ENCODE data around the gene KCP.

The KCP gene

DNA sequence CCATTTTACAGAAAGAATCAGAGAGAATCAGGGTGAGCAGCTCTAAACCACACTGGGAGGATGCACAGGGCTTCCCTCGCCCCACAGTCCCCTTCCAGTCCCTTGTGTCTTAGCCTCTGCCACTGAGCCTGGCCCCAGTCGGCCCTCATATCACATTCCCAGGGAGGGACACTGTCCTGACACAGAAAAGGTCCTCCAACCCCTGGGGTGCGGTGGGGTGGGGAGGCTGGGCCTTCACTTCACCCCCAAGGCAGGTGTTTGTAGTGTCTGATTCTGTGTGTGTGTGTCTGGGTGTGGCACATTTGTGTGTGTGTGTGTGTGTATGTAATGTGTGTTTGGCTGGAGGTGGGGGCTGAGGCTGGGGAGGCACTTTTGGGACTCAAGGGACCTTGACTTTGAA, 1.8 kb upstream of the KCP start:
- DNase-seq (ENCODE audit: low read depth, low spot score), result no peak
- Histone ChIP-seq H3K9me3 (ENCODE audit: low read depth, low read length) (no peaks in the 10 kb centered on the region), H3K36me3 (ENCODE audit: insufficient read depth, low read length) (no peaks in the 10 kb centered on the region), H3K4me3 (no peak overlapping the region), H3K9ac (ENCODE audit: insufficient read length) (no peak overlapping the region), H3K27ac (no peak overlapping the region)
- TF ChIP-seq EZH2 (IDR thresholded peaks at IDR 0.05), result no peak
- TF ChIP-seq FOXP2 (optimal IDR thresholded peaks at IDR 0.05; ENCODE audit: control extremely low read depth, extremely low read length, insufficient read depth), result no peak
- TF ChIP-seq POLR2AphosphoS5 (IDR thresholded peaks at IDR 0.05; ENCODE audit: borderline replicate concordance, low read depth, low read length), result no peak

GRCh38 chr7:128911423-128912031, 1.0 kb upstream of the KCP start:
- H3K9me3 ChIP-seq (ENCODE audit: low read depth, low read length), result no peaks in the 10 kb centered on the region
- no peak overlapping the region for H3K9ac ChIP-seq (ENCODE audit: insufficient read length)
- no peak overlapping the region for H3K4me3 ChIP-seq
- TF ChIP-seq FOXP2 (optimal IDR thresholded peaks at IDR 0.05; ENCODE audit: control extremely low read depth, extremely low read length, insufficient read depth) (no peak), POLR2AphosphoS5 (IDR thresholded peaks at IDR 0.05; ENCODE audit: borderline replicate concordance, low read depth, low read length) (no peak), EZH2 (IDR thresholded peaks at IDR 0.05) (no peak)
- no peaks in the 10 kb centered on the region for H3K36me3 ChIP-seq (ENCODE audit: insufficient read depth, low read length)
- no peak for DNase-seq (ENCODE audit: low read depth, low spot score)
- no peak overlapping the region for H3K27ac ChIP-seq

- H3K9ac ChIP-seq (ENCODE audit: insufficient read length), result no peak overlapping the region
- DNase-seq (ENCODE audit: low read depth, low spot score), result no peak
- H3K4me3 ChIP-seq, result peak overlapping the region; percentile 38; the same call in 1 of the 2 replicates
- H3K9me3 ChIP-seq (ENCODE audit: low read depth, low read length), result no peaks in the 10 kb centered on the region
- H3K27ac ChIP-seq, result no peak overlapping the region
- H3K36me3 ChIP-seq (ENCODE audit: insufficient read depth, low read length), result no peaks in the 10 kb centered on the region
- no peak for TF ChIP-seq EZH2 (IDR thresholded peaks at IDR 0.05)
- no peak for TF ChIP-seq POLR2AphosphoS5 (IDR thresholded peaks at IDR 0.05; ENCODE audit: borderline replicate concordance, low read depth, low read length)
These were observed 612 bp downstream of the KCP start for GRCh38 chr7:128909625-128910568.

DNA sequence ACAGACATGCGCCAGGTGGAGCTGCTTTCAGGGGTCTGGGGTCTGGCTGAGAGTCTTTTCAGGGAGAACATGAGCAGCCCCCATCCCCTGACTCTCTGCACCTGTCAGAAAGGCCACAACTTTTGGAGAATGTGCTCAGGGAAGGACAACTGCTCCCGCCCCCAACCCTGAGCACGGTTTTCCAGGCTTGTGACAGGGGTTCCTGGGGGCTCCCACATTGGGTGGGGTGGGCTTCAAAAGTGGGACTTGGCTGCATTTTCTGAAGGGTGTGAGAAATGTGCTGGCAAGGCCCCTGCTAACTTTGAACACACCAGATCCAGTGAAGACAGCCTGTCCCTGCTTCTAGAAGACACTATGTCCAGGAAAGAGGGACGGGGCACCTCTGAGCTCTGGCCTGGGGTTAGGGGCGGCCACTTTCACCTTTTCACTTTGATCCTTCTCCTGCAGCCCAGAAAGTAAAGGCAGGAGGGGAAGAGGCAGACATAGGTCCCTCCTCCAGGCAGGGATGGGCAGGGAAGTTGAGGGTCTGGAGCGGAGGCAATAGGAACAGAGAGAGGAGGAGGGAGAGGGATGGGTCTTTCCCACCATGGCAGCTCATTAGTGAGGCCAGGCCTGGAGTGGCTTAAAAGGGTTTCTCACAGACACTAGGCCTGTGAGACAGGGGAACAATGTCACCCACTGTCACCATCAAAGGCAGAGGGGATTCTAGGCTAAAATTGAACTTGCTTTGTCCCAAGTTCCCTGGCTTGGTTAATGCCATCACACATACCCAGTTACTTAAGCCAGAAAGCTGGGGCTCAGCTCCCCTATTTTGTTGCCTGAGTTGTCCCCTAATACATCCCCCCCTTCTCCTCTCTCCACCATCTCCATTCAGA, 1.5 kb downstream of the KCP start:
- TF ChIP-seq EZH2 (IDR thresholded peaks at IDR 0.05) (no peak), FOXP2 (optimal IDR thresholded peaks at IDR 0.05; ENCODE audit: control extremely low read depth, extremely low read length, insufficient read depth) (no peak), POLR2AphosphoS5 (IDR thresholded peaks at IDR 0.05; ENCODE audit: borderline replicate concordance, low read depth, low read length) (no peak)
- H3K36me3 ChIP-seq (ENCODE audit: insufficient read depth, low read length), result no peaks in the 10 kb centered on the region
- DNase-seq (ENCODE audit: low read depth, low spot score), result no peak
- H3K9me3 ChIP-seq (ENCODE audit: low read depth, low read length), result no peaks in the 10 kb centered on the region
- H3K4me3 ChIP-seq, result no peak overlapping the region
- H3K27ac ChIP-seq, result no peak overlapping the region
- H3K9ac ChIP-seq (ENCODE audit: insufficient read length), result no peak overlapping the region

DNA sequence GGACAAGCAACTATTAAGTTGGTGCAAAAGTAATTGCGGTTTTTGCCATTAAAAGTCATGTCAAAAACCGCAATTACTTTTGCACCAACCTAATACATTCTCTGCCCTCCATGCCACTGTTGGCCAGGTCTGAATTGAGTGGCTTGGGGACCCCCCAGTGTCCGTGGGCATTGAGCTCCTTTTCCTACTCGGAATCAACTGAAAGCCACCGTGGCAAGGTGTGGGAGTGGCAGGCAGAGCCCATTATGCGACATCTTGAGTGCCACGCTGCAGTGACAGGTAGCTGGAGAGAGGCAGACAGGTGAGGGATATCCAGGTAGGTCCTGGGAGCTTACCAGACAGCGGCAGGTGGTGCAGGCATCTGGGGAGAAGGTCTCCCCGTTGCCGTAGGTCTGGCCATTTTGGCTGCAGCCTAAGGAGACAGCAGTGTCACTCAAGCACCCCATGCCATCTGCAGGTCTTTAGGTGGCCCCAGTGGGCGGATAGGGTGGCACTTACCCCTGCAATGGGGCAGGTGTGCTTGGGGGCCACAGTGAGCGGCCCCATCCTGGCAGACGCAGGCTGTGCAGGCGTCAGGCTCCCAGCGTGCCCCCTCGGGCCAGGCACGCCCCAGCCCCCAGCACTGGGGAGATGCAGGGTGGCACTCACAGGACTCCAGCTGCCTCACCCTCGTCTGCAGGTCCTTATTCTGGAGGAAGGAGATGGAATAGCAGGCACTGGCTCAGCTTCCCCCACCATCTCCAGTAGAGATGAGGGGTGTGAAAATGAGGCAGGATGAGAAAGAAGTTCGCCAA, 3.5 kb downstream of the KCP start:
- Histone ChIP-seq H3K9me3 (ENCODE audit: low read depth, low read length) (no peaks in the 10 kb centered on the region), H3K36me3 (ENCODE audit: insufficient read depth, low read length) (no peaks in the 10 kb centered on the region), H3K4me3 (no peak overlapping the region), H3K9ac (ENCODE audit: insufficient read length) (no peak overlapping the region), H3K27ac (no peak overlapping the region)
- TF ChIP-seq EZH2 (IDR thresholded peaks at IDR 0.05) (no peak), FOXP2 (optimal IDR thresholded peaks at IDR 0.05; ENCODE audit: control extremely low read depth, extremely low read length, insufficient read depth) (no peak)
- DNase-seq (ENCODE audit: low read depth, low spot score), result no peak

DNA sequence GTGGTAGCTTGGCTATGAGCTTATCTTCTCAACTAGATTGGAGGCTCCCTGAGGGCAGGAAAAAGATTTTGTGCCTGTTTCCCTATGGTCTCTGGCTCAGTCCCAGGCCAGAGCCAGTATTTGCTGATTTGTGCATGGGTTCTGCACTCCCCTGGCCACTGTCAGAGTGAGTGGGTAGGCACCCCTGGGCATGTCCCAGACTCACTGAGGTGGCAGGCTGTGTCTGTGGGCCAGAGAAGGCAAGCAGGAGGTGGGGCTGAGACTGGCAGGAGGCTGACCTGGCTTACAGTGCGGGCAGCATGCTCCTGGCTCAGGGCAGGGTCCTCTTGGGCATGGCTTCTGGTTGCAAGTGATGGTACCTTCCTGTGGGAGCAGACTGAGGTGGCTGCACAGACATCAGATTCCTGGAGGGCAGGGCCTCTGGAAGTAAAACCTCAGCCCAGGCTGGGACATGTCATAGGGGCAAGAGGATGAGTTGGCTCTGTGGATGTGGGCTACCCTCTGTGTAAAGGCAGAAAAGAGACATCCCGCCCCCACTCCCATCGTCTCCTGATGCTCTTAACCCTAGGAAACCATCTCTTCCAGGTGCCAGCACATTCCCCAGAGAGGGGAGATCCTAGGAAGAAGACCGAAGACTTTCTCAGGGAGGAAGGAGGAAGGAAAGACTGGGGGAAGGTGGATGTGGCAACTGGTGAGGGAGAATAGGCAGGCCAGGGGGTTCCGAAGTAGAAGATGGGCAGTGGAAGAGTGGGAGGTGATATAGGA, 4.3 kb downstream of the KCP start:
- DNase-seq (ENCODE audit: low read depth, low spot score), result no peak
- Histone ChIP-seq H3K4me3 (no peak overlapping the region), H3K9ac (ENCODE audit: insufficient read length) (no peak overlapping the region), H3K36me3 (ENCODE audit: insufficient read depth, low read length) (no peaks in the 10 kb centered on the region), H3K27ac (no peak overlapping the region), H3K9me3 (ENCODE audit: low read depth, low read length) (no peaks in the 10 kb centered on the region)
- TF ChIP-seq FOXP2 (optimal IDR thresholded peaks at IDR 0.05; ENCODE audit: control extremely low read depth, extremely low read length, insufficient read depth) (no peak), EZH2 (IDR thresholded peaks at IDR 0.05) (no peak), POLR2AphosphoS5 (IDR thresholded peaks at IDR 0.05; ENCODE audit: borderline replicate concordance, low read depth, low read length) (no peak)
